NCI-H446 (cell line): ENCODE data around the gene PID1.

Experiments used
- DNase-seq, 2 experiments: peaks; one replicate each; lab custom pipeline; 2025; lab: John Stamatoyannopoulos, UW

The PID1 gene

DNA sequence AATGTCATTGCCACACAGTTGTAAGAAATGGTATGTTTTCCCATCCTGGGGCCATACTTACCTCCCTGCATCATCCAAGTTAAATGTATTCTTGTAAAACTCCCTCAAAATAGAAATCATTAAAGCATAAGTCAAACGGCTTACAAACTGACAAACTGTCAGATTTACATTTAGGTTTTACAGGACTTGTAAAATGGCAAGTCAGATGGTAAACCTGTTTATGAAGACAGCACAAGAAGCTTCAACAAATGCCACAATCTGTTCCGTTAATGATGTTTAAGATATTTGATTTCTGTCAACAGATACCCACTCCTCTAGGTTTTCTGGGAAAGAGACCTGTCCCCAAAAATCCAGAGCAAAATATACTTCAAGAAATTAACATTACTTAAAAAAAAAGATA, 197.2 kb downstream of the PID1 start:
- no peak for DNase-seq

DNA sequence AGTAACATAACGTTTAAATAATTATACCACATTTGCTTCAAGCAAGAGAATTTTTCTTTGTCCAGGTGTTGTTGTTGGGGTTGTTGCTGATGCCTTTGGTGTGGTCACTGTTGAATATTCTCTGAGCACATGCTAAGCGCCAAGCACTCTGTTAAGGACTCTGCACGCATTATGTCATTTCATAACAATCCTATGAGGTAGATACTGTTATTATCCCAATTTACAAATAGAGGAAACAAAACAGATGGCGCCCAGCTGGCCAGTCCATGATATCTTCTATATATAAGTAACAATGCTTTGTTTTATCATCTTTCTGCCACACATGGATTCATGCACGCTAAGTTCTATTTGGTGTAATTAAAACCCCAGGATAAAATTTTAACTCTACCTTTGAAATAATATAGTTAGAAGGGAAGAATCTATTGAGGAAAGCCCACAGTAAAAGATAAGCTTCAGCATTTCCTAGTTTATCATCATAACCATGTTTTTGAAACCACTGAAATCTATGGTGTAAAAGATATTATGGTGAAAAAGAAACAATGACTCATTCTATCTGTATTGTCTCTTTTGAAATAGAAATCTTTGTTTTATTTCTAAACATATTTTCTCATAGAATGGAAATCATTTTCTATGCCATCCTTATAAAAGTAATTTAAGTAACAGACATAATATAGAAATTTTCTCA, 199.7 kb downstream of the PID1 start:
- DNase-seq = no peak

- DNase-seq = no peak
Observed at GRCh38 chr2:229066121-229066715, 204.9 kb downstream of the PID1 start.

DNA sequence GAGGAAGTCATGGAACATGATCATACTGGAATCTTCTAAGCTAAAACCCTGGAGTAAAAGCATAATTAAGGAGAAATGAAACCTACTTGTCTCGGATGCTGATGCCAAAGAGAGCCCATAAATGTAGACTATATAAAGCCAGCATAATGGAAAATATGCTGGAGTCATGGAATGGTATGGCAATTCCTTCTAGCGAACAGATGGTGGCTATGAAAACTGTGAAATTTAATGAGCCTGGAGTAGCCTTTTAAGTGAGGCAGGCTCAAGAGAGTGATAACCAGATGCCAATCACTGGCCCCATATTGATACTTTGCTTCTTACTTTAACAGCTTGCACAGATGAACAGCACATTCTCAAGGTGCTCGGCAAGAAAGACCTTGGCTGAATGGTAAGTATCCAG, 206.3 kb downstream of the PID1 start:
- no peak for DNase-seq

DNA sequence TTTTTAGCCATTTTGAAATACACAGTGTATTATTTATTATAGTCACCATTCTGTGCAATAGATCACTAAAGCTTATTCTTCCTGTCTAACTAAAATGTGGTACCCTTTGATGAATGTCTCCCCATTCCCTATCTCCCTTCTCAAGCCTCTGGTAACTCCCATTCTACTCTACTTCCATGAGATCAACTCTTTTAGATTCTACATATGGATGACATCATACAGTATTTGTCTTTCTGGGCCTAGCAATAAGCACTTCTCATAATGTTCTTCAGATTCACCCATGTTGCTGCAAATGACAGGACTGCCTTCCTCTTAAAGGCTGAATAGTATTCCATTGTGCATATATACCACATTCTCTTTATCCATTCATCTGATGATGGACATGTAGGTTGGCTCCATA, 210.9 kb downstream of the PID1 start:
- no peak for DNase-seq

DNA sequence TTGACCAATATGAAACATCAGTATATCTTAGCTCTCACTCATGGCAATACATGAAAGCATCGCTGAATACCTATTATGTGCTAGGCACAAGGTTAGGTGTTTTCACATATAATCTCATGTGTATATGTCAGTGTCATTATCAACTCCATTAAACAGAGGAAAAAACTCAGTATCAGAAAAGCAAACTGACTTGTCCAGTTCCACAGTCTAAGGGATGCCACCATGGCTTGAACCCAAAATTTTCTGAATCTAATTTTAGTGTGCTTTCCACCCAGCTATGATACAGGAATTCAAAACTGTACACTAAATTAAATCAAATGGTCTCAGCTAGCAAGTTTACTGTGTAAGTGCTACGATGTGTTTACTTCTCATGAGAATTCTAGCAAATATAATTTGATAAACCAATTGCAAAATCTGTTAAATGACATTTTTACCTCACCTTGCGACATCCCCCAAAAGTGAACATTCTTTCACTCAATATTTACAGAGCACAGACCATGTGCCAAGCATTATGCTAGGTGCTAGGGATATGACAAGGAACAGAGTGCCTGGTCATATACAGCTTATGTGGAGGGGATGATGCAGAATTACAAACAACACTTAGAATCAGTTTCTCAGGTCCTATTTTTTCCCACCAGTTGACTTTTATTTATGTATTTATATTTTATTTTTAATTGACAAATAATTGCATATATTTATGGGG, 211.6 kb downstream of the PID1 start:
- no peak for DNase-seq

- DNase-seq = no peak
Observed at GRCh38 chr2:229057976-229058553, 213.0 kb downstream of the PID1 start.

GRCh38 chr2:229054311-229054710, 216.8 kb downstream of the PID1 start:
- DNase-seq = no peak

- DNase-seq = no peak
Observed at GRCh38 chr2:229051798-229052197, 219.3 kb downstream of the PID1 start.

- no peak for DNase-seq
Observed at GRCh38 chr2:229050133-229050532, 221.0 kb downstream of the PID1 start.

DNA sequence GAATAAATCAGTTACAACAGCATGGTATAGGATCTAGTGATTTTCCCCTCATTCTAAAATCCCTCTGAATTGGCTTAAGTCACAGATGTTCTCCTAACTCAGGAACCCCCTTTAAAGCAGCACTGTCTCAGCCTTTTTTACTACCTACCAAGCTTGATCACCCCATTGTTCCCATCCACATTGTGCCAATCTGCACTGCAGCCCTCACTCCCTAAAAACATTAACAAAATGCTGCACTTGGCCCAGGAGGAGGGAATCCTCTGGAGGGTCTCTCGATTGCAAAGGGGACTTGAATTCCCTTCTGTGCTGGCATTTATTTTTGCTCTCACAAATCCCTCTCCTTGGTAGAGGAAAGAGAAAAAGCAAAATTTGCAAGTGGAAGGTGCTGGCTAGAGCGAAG, 223.0 kb downstream of the PID1 start:
- no peak for DNase-seq

DNA sequence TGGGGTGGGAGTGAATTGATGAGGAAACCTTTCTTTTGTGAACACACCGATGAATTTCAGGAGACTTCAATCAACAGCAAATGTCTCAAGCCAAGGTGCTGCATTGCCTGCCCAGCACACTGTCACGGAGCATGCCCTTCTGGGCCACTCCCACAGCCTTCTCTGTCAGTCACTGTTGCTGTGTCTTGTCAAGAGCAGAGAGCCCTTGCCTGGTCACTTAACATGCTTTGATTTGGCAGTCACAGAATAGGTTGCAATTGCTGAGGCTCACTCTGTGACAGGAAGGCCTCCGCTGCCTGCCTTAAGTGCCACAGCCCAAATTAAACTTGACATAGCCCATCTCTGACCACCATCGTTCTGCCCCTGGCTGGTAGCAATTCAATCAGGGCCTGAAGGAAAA, 225.4 kb downstream of the PID1 start:
- DNase-seq = no peak

DNA sequence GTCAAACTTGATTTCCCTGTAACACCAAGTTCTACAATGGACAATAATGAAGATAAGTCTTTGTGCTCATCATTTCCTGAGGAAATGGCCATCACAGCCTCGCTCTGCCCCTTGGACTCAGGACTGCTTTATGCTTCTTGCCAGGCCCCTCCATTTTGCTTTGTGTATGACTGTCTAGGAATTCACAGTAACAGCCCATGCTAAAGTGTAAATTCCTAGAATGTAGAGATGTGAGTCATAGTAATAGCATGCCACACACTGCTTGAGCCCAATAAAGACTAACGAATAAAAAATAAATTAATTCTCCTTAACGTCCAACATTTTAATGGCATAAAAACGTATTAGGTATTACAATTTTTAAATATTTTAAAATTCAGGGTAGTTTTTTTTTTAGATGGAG, 226.5 kb downstream of the PID1 start:
- DNase-seq = no peak

DNA sequence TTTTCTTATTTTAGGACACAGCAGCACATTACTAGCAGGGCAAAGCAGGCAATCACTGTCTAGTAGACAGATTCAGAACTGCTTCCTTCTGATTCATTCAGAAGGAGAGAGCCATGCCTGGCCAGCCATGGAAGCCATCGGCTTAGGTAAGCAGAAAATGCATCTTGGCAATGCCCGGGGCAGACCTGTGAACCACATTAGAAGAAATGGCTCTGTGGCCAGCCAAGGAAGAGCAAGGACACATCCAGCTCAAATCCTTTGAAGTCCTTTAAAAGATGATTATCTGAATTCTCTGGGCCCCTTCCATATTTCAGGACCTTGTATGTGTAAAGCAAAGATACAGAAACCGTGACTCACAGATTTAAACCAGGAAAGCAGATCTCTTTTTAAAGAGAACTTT, 227.4 kb downstream of the PID1 start:
- DNase-seq = no peak

DNA sequence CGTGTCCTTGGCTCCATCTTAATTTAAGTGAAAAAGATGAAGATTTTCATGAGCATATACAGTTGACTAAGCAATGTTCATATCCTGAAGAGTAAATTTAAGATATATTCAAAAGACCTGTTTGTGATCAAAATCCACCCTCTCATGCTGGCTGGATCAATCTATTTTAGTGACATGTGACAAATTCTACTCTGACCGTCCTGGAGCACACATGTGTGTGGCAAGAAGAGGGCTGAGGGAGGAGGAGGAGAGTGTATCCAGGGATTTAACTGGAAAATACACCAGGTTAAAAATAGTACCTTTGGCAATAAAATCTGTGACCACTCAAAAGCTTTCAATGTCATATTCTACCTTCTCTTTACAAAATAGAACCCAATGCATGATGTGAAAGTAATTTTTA, 228.7 kb downstream of the PID1 start:
- no peak for DNase-seq

GRCh38 chr2:229041691-229042090, 229.4 kb downstream of the PID1 start:
- DNase-seq = no peak

DNA sequence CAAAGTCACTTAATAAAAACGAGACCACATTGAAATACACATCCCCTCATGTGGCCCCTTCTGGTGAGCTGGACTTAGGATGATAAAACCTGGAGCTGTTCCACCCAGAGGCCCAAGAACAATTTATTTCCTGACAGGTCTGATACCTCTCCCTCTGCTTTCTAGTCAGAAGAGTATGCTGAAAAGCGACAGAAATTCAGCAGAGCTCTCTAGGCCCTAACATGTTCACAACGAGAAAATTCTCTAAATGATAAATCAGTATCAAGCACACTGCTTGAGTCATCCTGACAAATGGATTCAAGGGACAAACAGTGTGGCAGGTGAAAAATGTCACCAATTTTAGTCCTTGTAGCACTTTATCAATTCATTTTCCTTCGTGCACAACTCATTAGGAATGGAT, 233.5 kb downstream of the PID1 start:
- no peak for DNase-seq

GRCh38 chr2:229033816-229034215, 237.3 kb downstream of the PID1 start:
- DNase-seq = no peak

DNA sequence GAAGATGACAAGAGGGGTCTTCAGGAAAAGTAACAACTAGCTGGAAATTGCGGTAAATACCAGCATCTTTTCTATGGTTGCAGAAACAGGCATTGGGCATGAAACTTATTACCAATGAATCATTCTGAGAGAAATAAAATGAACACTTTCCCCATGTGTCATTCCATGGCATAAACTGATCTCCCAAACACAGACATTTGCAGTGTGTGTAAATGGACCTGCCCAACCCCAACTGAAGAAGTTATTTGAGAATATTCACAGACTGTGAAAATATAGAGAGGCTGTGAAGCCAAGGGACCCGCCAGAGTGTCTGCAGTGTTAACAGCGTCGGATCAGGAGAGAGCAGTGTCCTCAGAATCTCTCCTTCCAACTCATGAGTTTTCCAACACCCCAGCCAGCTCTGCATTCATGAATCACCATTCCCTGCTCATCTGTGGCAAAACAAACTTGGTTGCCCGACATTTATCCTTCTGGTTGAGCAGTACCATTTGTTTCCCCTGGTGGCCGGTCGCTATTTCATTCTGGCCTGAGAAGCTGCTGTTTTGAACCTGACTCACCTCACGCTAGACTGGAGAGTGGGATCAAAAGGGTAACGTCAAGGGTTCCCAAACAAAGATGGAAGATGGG, 238.4 kb downstream of the PID1 start:
- no peak for DNase-seq

- DNase-seq = no peak
Observed at GRCh38 chr2:229027353-229028105, 243.6 kb downstream of the PID1 start.

- DNase-seq = no peak
Observed at GRCh38 chr2:229025653-229026052, 245.4 kb downstream of the PID1 start.

GRCh38 chr2:229022652-229023051, 248.4 kb downstream of the PID1 start:
- DNase-seq = no peak
